RWPE1 (cell line): ENCODE results near the gene AKT3.
A peak's percentile ranks its signal among the peaks of the same experiment; 100 is the strongest.
"Not testable (repeated sequence)": the region's sequence is repeated elsewhere in the genome, so short reads cannot be mapped to it uniquely, and the experiment has no call there.

ENCODE experiments used
- CTCF ChIA-PET: fragments of 350-600 bp; sonication (Branson Sonifier 250); formaldehyde crosslinking; extraction: SDS; loops from one replicate; lab custom pipeline; 2021; lab: Yijun Ruan, JAX
- POLR2A ChIA-PET: fragments of 400-600 bp; formaldehyde crosslinking; extraction: SDS; loops from one replicate; lab custom pipeline; 2020; ENCODE audit warnings: antibody characterized with exemption; ENCODE audit not compliant: low non-redundant PET; lab: Yijun Ruan, JAX
- DNase-seq: peaks from one replicate; pipeline ENCODE4 v3.0.0; 2012; ENCODE audit warnings: low spot score
- H3K27ac ChIP-seq: fragments of 450-650 bp; 2 replicates; pipeline ENCODE4 v1.5.1; 2017
- CTCF ChIP-seq: fragments of 450-650 bp; conservative IDR thresholded peaks from 2 replicates; pipeline ENCODE4 v1.5.1; 2017; ENCODE audit warnings: low read depth, mild to moderate bottlenecking

The AKT3 gene

GRCh38 chr1:243883551-243883950, 33.5 kb upstream of the AKT3 start:
- TF ChIP-seq CTCF: no peak
- H3K27ac ChIP-seq: no peak overlapping the region
- ChIA-PET CTCF (interaction anchor here (0.6 kb wide), 2 partner anchors 34 to 82 kb away, joined by 3 to 4 read pairs; partner anchors contain the start of gene AKT3), POLR2A (no interaction called here)
- no peak for DNase-seq

GRCh38 chr1:243882276-243882675, 32.2 kb upstream of the AKT3 start:
- no peak for DNase-seq
- CTCF ChIA-PET: no interaction called here
- POLR2A ChIA-PET: no interaction called here
- TF ChIP-seq CTCF: no peak
- H3K27ac ChIP-seq: no peak overlapping the region

- H3K27ac ChIP-seq, POLR2A ChIA-PET, DNase-seq, CTCF ChIA-PET: not testable (repeated sequence)
These were observed 27.0 kb upstream of the AKT3 start for GRCh38 chr1:243877058-243877457.

- POLR2A ChIA-PET: no interaction called here
- no peak for DNase-seq
- CTCF ChIA-PET: no interaction called here
- no peak for TF ChIP-seq CTCF
- no peak overlapping the region for H3K27ac ChIP-seq
These were observed 5.7 kb upstream of the AKT3 start for GRCh38 chr1:243855616-243856318.

GRCh38 chr1:243851765-243852164, 1.7 kb upstream of the AKT3 start:
- ChIA-PET POLR2A (no interaction called here), CTCF (interaction anchor here (0.6 to 0.7 kb wide), 2 partner anchors 19 to 1829 kb away, joined by 3 to 5 read pairs; no protein-coding TSS in a partner anchor)
- no peak for DNase-seq
- TF ChIP-seq CTCF: no peak
- H3K27ac ChIP-seq: no peak overlapping the region

GRCh38 chr1:243851257-243851756, 1.3 kb upstream of the AKT3 start:
- TF ChIP-seq CTCF: no peak
- CTCF ChIA-PET: interaction anchor here (0.7 kb wide), 1 partner anchor 20 kb away, joined by 5 read pairs; no protein-coding TSS in a partner anchor
- peak overlapping the region; percentile 92 for H3K27ac ChIP-seq
- no peak for DNase-seq
- POLR2A ChIA-PET: no interaction called here
